AG10803 (cell line): Measurements from ENCODE around the gene PRKCH.

ENCODE experiments used
- DNase-seq: peaks from one replicate; pipeline ENCODE4 v3.0.0; 2010; ENCODE audit warnings: low read depth
- H3K4me3 ChIP-seq: 2 replicates; pipeline ENCODE4 v1.5.1; 2011; ENCODE audit warnings: mild to moderate bottlenecking, low read length, control low read depth
- CTCF ChIP-seq: conservative IDR thresholded peaks from 2 replicates; pipeline ENCODE4 v1.5.1; 2011; ENCODE audit warnings: mild to moderate bottlenecking, low read length, control low read depth, inconsistent platforms

PRKCH gene

GRCh38 chr14:61362072-61362750 lies 40.8 kb downstream of the PRKCH start:
- no peak for DNase-seq
- TF ChIP-seq CTCF, result no peak
- no peak overlapping the region for H3K4me3 ChIP-seq

GRCh38 chr14:61364243-61364642 lies 42.9 kb downstream of the PRKCH start:
- no peak for DNase-seq
- H3K4me3 ChIP-seq, result no peak overlapping the region
- TF ChIP-seq CTCF, result no peak

GRCh38 chr14:61365667-61366212 lies 44.4 kb downstream of the PRKCH start:
- no peak for TF ChIP-seq CTCF
- DNase-seq, result no peak
- no peak overlapping the region for H3K4me3 ChIP-seq

- no peak for DNase-seq
- no peak overlapping the region for H3K4me3 ChIP-seq
- TF ChIP-seq CTCF, result no peak
These were observed 46.8 kb downstream of the PRKCH start for GRCh38 chr14:61368114-61368710.

- no peak for TF ChIP-seq CTCF
- H3K4me3 ChIP-seq, result no peak overlapping the region
- no peak for DNase-seq
These were observed 47.5 kb downstream of the PRKCH start for GRCh38 chr14:61368781-61369453.

- H3K4me3 ChIP-seq, result no peak overlapping the region
These were observed 48.1 kb downstream of the PRKCH start for GRCh38 chr14:61369454-61369810.

More at GRCh38 chr14:61369454-61369810, 48.1 kb downstream of the PRKCH start:
- no peak for TF ChIP-seq CTCF
- no peak for DNase-seq
